D721Med (cell line): ENCODE data around the gene METAP1D.
"Not testable (repeated sequence)": the region's sequence is repeated elsewhere in the genome, so short reads cannot be mapped to it uniquely, and the experiment has no call there.

Source experiments
- DNase-seq: peaks from one replicate; pipeline ENCODE4 v3.0.0; 2011; ENCODE audit warnings: low spot score; ENCODE audit not compliant: insufficient read length
- FAIRE-seq: peaks from 2 replicates; lab custom pipeline; 2011; peaks lifted over from hg19 to GRCh38; lab: Jason Lieb, UNC
- TF ChIP-seq, protein P1 (sequence below): IDR thresholded peaks from 2 replicates; pipeline ENCODE4 v1.5.1; 2012; ENCODE audit warnings: mild to moderate bottlenecking, control low read depth; ENCODE audit not compliant: insufficient read depth; ENCODE audit errors: missing control alignments

The METAP1D gene

DNA sequence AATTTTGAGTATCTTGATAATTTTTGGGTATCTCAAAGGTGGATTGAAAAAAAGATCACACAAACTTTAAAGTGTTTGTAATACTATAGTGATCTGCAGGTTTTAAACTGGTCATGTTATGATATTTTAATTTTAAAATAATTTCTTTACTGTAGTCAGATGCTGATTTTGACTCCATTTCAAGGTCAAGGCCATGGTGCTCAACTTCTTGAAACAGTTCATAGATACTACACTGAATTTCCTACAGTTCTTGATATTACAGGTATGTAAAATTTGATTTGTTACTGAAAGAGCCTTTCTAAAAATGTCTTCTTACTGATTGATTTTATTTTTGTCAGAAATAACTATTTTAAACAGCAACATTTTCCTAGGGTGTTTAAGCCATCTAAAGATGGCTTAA is 33.1 kb upstream of the METAP1D start:
- FAIRE-seq: no peak
- DNase-seq: no peak

DNA sequence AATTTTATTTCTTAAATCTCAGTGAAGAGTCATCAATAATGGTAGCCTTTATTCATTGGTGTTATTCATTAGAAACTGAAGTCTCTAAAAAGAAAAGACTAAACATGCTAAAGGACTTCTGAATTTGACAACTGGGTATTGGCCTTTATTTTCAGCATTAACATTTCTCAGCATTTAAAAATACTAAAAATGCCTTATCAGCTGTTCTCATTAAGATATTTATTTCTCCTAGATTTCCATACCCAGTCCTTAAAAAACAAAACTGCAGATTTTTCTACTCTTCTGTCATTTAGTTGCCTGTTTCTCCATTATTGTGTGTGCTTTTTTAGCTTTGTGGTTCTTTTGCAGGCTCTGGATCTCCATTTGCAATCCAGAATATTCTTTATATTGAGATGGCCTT is 31.2 kb upstream of the METAP1D start:
- no peak for FAIRE-seq
- no peak for DNase-seq
- TF ChIP-seq, protein P1, sequence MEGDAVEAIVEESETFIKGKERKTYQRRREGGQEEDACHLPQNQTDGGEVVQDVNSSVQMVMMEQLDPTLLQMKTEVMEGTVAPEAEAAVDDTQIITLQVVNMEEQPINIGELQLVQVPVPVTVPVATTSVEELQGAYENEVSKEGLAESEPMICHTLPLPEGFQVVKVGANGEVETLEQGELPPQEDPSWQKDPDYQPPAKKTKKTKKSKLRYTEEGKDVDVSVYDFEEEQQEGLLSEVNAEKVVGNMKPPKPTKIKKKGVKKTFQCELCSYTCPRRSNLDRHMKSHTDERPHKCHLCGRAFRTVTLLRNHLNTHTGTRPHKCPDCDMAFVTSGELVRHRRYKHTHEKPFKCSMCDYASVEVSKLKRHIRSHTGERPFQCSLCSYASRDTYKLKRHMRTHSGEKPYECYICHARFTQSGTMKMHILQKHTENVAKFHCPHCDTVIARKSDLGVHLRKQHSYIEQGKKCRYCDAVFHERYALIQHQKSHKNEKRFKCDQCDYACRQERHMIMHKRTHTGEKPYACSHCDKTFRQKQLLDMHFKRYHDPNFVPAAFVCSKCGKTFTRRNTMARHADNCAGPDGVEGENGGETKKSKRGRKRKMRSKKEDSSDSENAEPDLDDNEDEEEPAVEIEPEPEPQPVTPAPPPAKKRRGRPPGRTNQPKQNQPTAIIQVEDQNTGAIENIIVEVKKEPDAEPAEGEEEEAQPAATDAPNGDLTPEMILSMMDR: no peak

More for the DNA sequence above, 33.1 kb upstream of the METAP1D start:
- TF ChIP-seq, protein P1: no peak

DNA sequence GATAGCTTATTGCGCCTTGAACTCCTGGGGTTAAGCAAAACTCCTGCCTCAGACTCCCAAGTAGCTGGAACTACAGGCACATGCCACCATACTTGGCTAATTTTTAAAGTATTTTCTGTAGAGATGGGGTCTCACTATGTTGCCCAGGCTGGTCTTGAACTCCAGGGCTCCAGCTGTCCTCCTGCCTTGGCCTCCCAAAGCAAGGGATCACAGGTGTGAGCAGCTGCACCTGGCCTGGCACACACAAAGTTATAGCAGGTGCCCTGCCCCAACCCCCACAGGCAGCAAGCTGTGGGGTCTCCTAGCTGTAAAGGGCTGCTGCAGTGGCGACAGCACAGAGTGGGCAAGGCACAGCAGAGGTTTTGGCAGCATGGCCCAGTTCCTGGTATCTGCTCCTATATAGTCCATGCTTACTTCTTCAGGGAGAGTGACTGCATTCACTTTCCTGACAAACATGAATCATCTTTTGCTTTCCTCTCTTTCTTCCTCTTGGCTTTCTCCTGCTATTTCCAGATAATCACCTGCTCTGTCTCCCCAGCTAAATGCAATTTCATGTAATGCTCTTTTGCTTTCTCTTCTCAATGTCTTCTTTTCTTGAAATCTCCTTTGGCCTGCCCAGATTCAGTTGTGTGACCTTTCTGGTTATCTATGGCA is 27.3 kb upstream of the METAP1D start:
- TF ChIP-seq, protein P1: no peak
- FAIRE-seq (no peak), DNase-seq (no peak)

DNA sequence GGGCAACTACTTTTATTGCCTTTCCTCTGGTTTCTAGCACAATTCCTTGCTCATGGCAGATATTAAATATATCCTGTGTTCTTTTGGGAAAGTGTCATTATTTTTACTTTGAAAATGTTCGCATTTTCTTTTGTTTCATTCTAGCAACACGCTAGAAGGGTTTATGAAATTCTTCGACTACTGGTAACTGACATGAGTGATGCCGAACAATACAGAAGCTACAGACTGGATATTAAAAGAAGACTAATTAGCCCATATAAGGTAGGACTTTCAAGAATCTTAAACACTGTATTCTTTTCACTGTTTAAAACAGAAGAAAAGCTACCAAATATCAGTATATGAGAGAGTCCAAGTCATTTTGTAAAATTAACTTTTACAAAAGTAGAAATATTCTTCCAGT is 20.6 kb upstream of the METAP1D start:
- TF ChIP-seq, protein P1: no peak
- no peak for DNase-seq
- FAIRE-seq: no peak

DNA sequence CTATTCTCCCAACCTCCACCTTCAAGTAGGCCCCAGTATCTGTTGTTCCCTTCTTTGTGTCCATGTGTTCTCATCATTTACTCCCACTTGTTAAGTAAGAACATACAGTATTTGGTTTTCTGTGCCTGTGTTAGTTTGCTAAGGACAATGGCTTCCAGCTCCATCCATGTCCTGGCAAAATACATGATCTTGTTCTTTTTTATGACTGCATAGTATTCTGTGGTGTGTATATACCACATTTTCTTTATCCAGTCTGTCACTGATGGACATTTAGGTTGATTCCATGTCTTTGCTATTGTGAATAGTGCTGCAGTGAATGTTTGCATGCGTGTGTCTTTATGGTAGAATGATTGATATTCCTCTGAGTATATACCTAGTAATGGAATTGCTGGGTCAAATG is 15.8 kb upstream of the METAP1D start:
- not testable (repeated sequence) for FAIRE-seq, DNase-seq

DNA sequence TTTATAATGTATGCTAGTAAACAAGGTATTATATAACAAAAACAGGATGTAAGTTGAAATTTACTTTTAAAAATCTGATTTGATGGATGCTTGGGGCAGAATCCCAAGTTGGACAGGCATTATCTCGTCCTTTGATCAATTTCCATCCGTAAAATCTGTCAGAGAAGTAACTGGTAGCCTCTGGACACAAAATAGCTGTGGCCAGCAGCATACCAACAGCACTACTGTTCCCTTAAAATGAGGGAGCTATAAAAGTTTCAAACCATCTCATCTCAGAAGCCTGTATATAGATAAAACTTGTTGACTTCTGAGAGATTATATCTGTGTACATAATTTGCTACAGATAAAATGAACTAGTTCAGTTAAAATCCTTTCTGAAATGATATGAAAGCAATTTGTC is 14.7 kb upstream of the METAP1D start:
- FAIRE-seq (no peak), DNase-seq (no peak)
- TF ChIP-seq, protein P1: no peak

DNA sequence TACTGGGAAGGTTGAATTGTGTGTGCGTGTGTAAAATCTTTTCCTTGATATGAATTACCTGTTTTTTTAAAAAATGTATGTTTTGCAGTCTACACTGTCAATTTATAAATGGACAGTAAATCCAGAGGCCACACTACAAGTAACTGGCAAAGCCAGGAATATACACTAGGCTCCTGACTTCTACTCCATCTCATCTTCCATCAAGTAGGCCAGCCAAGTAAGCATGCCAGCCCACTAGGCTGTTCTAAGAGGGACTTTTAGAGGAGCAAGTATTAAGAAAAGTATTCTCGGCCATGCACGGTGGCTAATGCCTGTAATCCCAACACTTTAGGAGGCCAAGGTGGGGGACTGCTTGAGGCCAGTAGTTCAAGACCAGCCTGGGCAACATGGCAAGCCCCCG is 13.0 kb upstream of the METAP1D start:
- DNase-seq (no peak), FAIRE-seq (no peak)
- TF ChIP-seq, protein P1: no peak
